Skeletal muscle tissue (tissue), 4 donors: ENCODE data around the gene MEA1. TPM values are rescaled to one million over a fixed set of nuclear protein-coding genes. Genes with fewer than 3 reads are reported as not detected.
A peak's percentile ranks its signal among the peaks of the same experiment; 100 is the strongest.

Source experiments
- H3K27ac ChIP-seq: one replicate; pipeline ENCODE4 v1.7.0; 2013; ENCODE audit warnings: mild to moderate bottlenecking, low read depth, low read length, inconsistent platforms
- H3K27me3 ChIP-seq, 3 donors: one replicate each; pipeline ENCODE4 v1.7.0; 2013; ENCODE audit warnings: low read length in 3 of 3; ENCODE audit not compliant: control insufficient read depth in 3 of 3, insufficient read depth in 3 of 3
- H3K36me3 ChIP-seq, 3 donors: one replicate each; pipeline ENCODE4 v1.7.0; 2013; ENCODE audit warnings: low read length in 3 of 3; ENCODE audit not compliant: control insufficient read depth in 3 of 3, insufficient read depth in 3 of 3
- H3K4me1 ChIP-seq, 3 donors: one replicate each; pipeline ENCODE4 v1.7.0; 2013; ENCODE audit warnings: low read length in 3 of 3, mild to moderate bottlenecking in 3 of 3; ENCODE audit not compliant: control insufficient read depth in 3 of 3, insufficient read depth in 3 of 3
- H3K4me3 ChIP-seq, 3 donors: one replicate each; pipeline ENCODE4 v1.7.0; 2013; ENCODE audit warnings: low read length in 3 of 3
- H3K9ac ChIP-seq, 3 donors: one replicate each; pipeline ENCODE4 v1.7.0; 2013; ENCODE audit warnings: low read length in 3 of 3, mild to moderate bottlenecking in 3 of 3, moderate library complexity in 2 of 3, low read depth in 1 of 3
- H3K9me3 ChIP-seq, 3 donors: one replicate each; pipeline ENCODE4 v1.7.0; 2013; ENCODE audit warnings: low read length in 3 of 3; ENCODE audit not compliant: control insufficient read depth in 3 of 3
- total RNA-seq: library from RNA; depleted of rRNA; stranded (reverse); fragments of >200 nt; gene quantifications from one replicate; pipeline ENCODE4 v1.2.3, GENCODE V29; 2014
- donor health status: Osteomylitis.

The MEA1 gene
- total RNA-seq, 1 donor from 2014 or later: 29.7 TPM

GRCh38 chr6:42978839-42979522, 34.8 kb downstream of the MEA1 start, which contains the start of gene PEX6:
Gene PEX6, minus strand, starts transcription at chr6:42979181. Its CDS starts 31 bp downstream, at chr6:42979150.
- H3K9me3 ChIP-seq: no peaks in the 10 kb centered on the region
- peak within 1 kb of the TSS; percentile 81 for H3K27ac ChIP-seq
- H3K9ac ChIP-seq: peak within 1 kb of the TSS; percentile 89 to 97 (median 91)
- peaks cover 14 to 28% (median 24%) of the 10 kb centered on the region in 3 donors for H3K4me1 ChIP-seq
- H3K4me3 ChIP-seq: peak within 1 kb of the TSS; percentile 90 to 97 (median 97)
- peaks cover 0 to 5% (median 2%) of the 10 kb centered on the region in 3 donors for H3K36me3 ChIP-seq
- H3K27me3 ChIP-seq: no peaks in the 10 kb centered on the region

- H3K9ac ChIP-seq: peak overlapping the region; percentile 89 to 97 (median 91)
- H3K4me1 ChIP-seq: peaks cover 11 to 23% (median 19%) of the 10 kb centered on the region in 3 donors
- no peaks in the 10 kb centered on the region for H3K9me3 ChIP-seq
- H3K4me3 ChIP-seq: peak overlapping the region; percentile 90 to 97 (median 97)
- no peaks in the 10 kb centered on the region for H3K27me3 ChIP-seq
- H3K27ac ChIP-seq: peak overlapping the region; percentile 81
- peaks cover 2 to 8% (median 5%) of the 10 kb centered on the region in 3 donors for H3K36me3 ChIP-seq
Measured at GRCh38 chr6:42978487-42978838, 35.3 kb downstream of the MEA1 start.

GRCh38 chr6:42974919-42975505, 38.7 kb downstream of the MEA1 start:
- Histone ChIP-seq H3K36me3 (peaks cover 2 to 12% (median 10%) of the 10 kb centered on the region in 3 donors), H3K27ac (no peak overlapping the region), H3K27me3 (no peaks in the 10 kb centered on the region), H3K4me1 (peaks cover 14 to 26% (median 19%) of the 10 kb centered on the region in 3 donors), H3K9ac (no peak overlapping the region), H3K4me3 (no peak overlapping the region), H3K9me3 (no peaks in the 10 kb centered on the region)

GRCh38 chr6:42973926-42974325, 39.8 kb downstream of the MEA1 start:
- H3K9me3 ChIP-seq: no peaks in the 10 kb centered on the region

GRCh38 chr6:42971746-42972327, 41.9 kb downstream of the MEA1 start:
- Histone ChIP-seq H3K9me3 (no peaks in the 10 kb centered on the region), H3K4me3 (no peak overlapping the region), H3K9ac (no peak overlapping the region), H3K4me1 (peaks cover 1 to 11% (median 4%) of the 10 kb centered on the region in 3 donors), H3K27me3 (no peaks in the 10 kb centered on the region), H3K36me3 (peaks cover 13 to 31% (median 28%) of the 10 kb centered on the region in 3 donors), H3K27ac (no peak overlapping the region)

More at GRCh38 chr6:42973926-42974325, 39.8 kb downstream of the MEA1 start:
- Histone ChIP-seq H3K9ac (no peak overlapping the region), H3K4me1 (peaks cover 8 to 19% (median 10%) of the 10 kb centered on the region in 3 donors), H3K27me3 (no peaks in the 10 kb centered on the region), H3K4me3 (no peak overlapping the region), H3K27ac (no peak overlapping the region), H3K36me3 (peaks cover 7 to 19% (median 17%) of the 10 kb centered on the region in 3 donors)

GRCh38 chr6:42970871-42971612, 42.7 kb downstream of the MEA1 start:
- H3K4me3 ChIP-seq: no peak overlapping the region
- H3K27me3 ChIP-seq: no peaks in the 10 kb centered on the region
- peaks cover 0 to 11% (median 4%) of the 10 kb centered on the region in 3 donors for H3K4me1 ChIP-seq
- H3K27ac ChIP-seq: no peak overlapping the region
- no peaks in the 10 kb centered on the region for H3K9me3 ChIP-seq
- peaks cover 17 to 38% (median 34%) of the 10 kb centered on the region in 3 donors for H3K36me3 ChIP-seq
- H3K9ac ChIP-seq: no peak overlapping the region

GRCh38 chr6:42969934-42970333, 43.8 kb downstream of the MEA1 start:
- H3K9ac ChIP-seq: no peak overlapping the region
- no peak overlapping the region for H3K4me3 ChIP-seq
- no peaks in the 10 kb centered on the region for H3K9me3 ChIP-seq
- peaks cover 21 to 49% (median 44%) of the 10 kb centered on the region in 3 donors for H3K36me3 ChIP-seq
- no peaks in the 10 kb centered on the region for H3K27me3 ChIP-seq
- peaks cover 0 to 11% (median 4%) of the 10 kb centered on the region in 3 donors for H3K4me1 ChIP-seq
- no peak overlapping the region for H3K27ac ChIP-seq

- Histone ChIP-seq H3K36me3 (peaks cover 24 to 51% (median 49%) of the 10 kb centered on the region in 3 donors), H3K4me1 (peaks cover 0 to 11% (median 4%) of the 10 kb centered on the region in 3 donors), H3K4me3 (no peak overlapping the region), H3K9me3 (no peaks in the 10 kb centered on the region), H3K27ac (no peak overlapping the region), H3K27me3 (no peaks in the 10 kb centered on the region), H3K9ac (no peak overlapping the region)
Measured at GRCh38 chr6:42969431-42969830, 44.3 kb downstream of the MEA1 start.

- no peaks in the 10 kb centered on the region for H3K27me3 ChIP-seq
- H3K27ac ChIP-seq: no peak overlapping the region
- H3K9ac ChIP-seq: no peak overlapping the region
- no peak overlapping the region for H3K4me3 ChIP-seq
- H3K4me1 ChIP-seq: peaks cover 0 to 11% (median 4%) of the 10 kb centered on the region in 3 donors
- peaks cover 29 to 55% (median 53%) of the 10 kb centered on the region in 3 donors for H3K36me3 ChIP-seq
- H3K9me3 ChIP-seq: no peaks in the 10 kb centered on the region
Measured at GRCh38 chr6:42968783-42969182, 45.0 kb downstream of the MEA1 start.
